GM23248 (cell line): ENCODE results near the gene MYBPH. TPM values are rescaled to one million over a fixed set of nuclear protein-coding genes. Genes with fewer than 3 reads are reported as not detected.

Source experiments
- DNase-seq: peaks from one replicate; pipeline ENCODE4 v3.0.0-alpha.2; 2015
- H2AFZ ChIP-seq: fragments of 200-600 bp; sonication (generic); 2 replicates; pipeline ENCODE4 v1.6.1; 2016; ENCODE audit warnings: antibody characterized with exemption
- H3F3A ChIP-seq: fragments of 200-600 bp; sonication (generic); 2 replicates; pipeline ENCODE4 v1.6.1; 2016; ENCODE audit warnings: mild to moderate bottlenecking, antibody characterized with exemption, mixed run types; ENCODE audit not compliant: insufficient read depth
- H3K27ac ChIP-seq: fragments of 200-600 bp; sonication (generic); 2 replicates; pipeline ENCODE4 v1.5.1; 2016; ENCODE audit warnings: mild to moderate bottlenecking
- H3K27me3 ChIP-seq: fragments of 200-600 bp; sonication (generic); replicated peaks from 2 replicates; pipeline ENCODE4 v1.6.1; 2016; ENCODE audit warnings: mild to moderate bottlenecking; ENCODE audit not compliant: insufficient read depth
- H3K36me3 ChIP-seq: fragments of 200-600 bp; sonication (generic); 2 replicates; pipeline ENCODE4 v1.6.1; 2016; ENCODE audit warnings: low read depth, mild to moderate bottlenecking
- H3K4me1 ChIP-seq: fragments of 200-600 bp; sonication (generic); 2 replicates; pipeline ENCODE4 v1.6.1; 2016; ENCODE audit warnings: mild to moderate bottlenecking; ENCODE audit not compliant: insufficient read depth
- H3K4me2 ChIP-seq: fragments of 200-600 bp; sonication (generic); one replicate; pipeline ENCODE4 v1.6.1; 2016; ENCODE audit warnings: mild to moderate bottlenecking; ENCODE audit not compliant: unreplicated experiment
- H3K4me3 ChIP-seq: fragments of 200-600 bp; sonication (generic); 2 replicates; pipeline ENCODE4 v1.5.1; 2016; ENCODE audit warnings: mild to moderate bottlenecking
- H3K79me2 ChIP-seq: fragments of 200-600 bp; sonication (generic); 2 replicates; pipeline ENCODE4 v1.6.1; 2016; ENCODE audit warnings: mild to moderate bottlenecking; ENCODE audit not compliant: insufficient read depth
- H3K9ac ChIP-seq: fragments of 200-600 bp; sonication (generic); 2 replicates; pipeline ENCODE4 v1.6.1; 2016; ENCODE audit warnings: mild to moderate bottlenecking
- H3K9me2 ChIP-seq: fragments of 200-600 bp; sonication (generic); 2 replicates; pipeline ENCODE4 v1.6.1; 2016; ENCODE audit warnings: mixed run types, mild to moderate bottlenecking, moderate library complexity; ENCODE audit not compliant: insufficient read depth
- H3K9me3 ChIP-seq: fragments of 200-600 bp; sonication (generic); one replicate; pipeline ENCODE4 v1.6.1; 2017; ENCODE audit warnings: low read depth
- H4K20me1 ChIP-seq: fragments of 200-600 bp; sonication (generic); 2 replicates; pipeline ENCODE4 v1.6.0; 2016; ENCODE audit not compliant: insufficient read depth
- EZH2 ChIP-seq: fragments of 200-600 bp; sonication (generic); IDR thresholded peaks from 2 replicates; pipeline ENCODE4 v1.6.1; 2018; ENCODE audit warnings: antibody characterized with exemption, mild to moderate bottlenecking; ENCODE audit not compliant: insufficient read depth, poor library complexity, severe bottlenecking
- EZH2phosphoT487 ChIP-seq: fragments of 200-600 bp; sonication (generic); IDR thresholded peaks from 2 replicates; pipeline ENCODE4 v1.6.1; 2018; ENCODE audit warnings: antibody characterized with exemption, moderate library complexity, mild to moderate bottlenecking, low read depth; ENCODE audit not compliant: insufficient read depth
- WGBS, 2 experiments: methylation state at CpG; one replicate each; pipeline ENCODE4 v1.1.6; 2015 to 2017; ENCODE audit warnings: low lambda C conversion rate in 2 of 2, low coverage in 1 of 2; ENCODE audit errors: missing lambda C conversion rate in 2 of 2; 5-methylcytosine and 5-hydroxymethylcytosine counted together
- in situ Hi-C: fragments of 300-500 bp; cut with MboI; formaldehyde crosslinking; loops from 2 replicates; pipeline ENCODE4 v1.15.0; 2020
- polyA plus RNA-seq: library from polyadenylated mRNA; unstranded; fragments of >200 nt; fragmentation: Nextera tagmentation; extraction: Ambion mirVana; gene quantifications from 2 replicates; pipeline ENCODE4 v1.2.1, GENCODE V29; 2016
- total RNA-seq: library from RNA; depleted of rRNA; stranded (reverse); fragments of >200 nt; shearing (Covaris generic); gene quantifications from 2 replicates; pipeline ENCODE4 v1.2.3, GENCODE V29; 2014; rRNA removed

MYBPH gene
- total and polyA plus RNA-seq, 2 experiments from 2014 or later = 0.11 to 0.34 TPM

DNA sequence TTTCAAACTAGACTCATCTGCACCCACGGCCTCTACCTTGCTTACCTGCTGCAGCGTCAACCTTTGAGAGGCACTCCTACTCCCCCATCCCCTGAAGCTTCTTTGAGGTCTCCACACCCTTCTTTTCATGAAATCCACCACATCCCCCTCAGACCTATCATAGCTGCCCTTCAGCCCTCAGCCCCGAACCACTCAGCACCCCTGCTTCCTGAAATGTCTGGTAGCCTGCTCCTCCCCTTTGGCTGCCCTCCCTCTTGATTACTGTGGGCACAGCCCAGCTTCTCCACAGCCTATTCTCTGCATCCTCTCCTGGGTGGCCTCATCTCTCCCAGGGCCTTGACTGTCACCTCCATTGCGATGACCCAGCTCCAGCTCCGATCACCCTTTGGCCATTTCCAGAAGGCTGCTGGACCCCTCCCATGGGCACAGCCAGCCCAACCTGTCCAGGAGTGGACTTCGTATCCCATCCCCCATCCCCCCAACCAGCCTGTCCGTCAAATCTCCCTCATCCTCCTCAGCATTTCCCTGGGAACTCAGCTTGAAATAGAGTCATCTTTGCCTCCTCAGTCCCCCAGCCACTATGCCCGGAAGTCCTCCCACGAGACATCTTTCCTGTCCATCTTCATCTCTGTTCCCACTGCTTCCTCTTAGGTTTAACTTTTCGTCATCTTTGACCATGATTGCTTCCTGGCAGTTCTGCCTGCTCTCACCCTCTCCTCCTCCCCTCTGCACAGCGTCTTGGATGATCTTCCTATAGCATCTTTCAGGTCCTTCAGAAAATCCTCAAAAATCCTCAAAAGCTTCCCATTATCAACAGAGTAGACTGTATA, 54.2 kb downstream of the MYBPH start:
- Histone ChIP-seq H3K27me3 (peaks cover 31% of the 10 kb centered on the region; the same call in 1 of the 2 replicates), H3K9me3 (no peaks in the 10 kb centered on the region), H3K79me2 (no peaks in the 10 kb centered on the region), H4K20me1 (no peaks in the 10 kb centered on the region), H3K36me3 (no peaks in the 10 kb centered on the region), H2AFZ (no peak overlapping the region), H3K9ac (no peak overlapping the region), H3K9me2 (no peaks in the 10 kb centered on the region), H3K27ac (no peak overlapping the region), H3K4me3 (no peak overlapping the region), H3K4me2 (no peak overlapping the region), H3K4me1 (peaks cover under 1% of the 10 kb centered on the region; the same call in 1 of the 2 replicates), H3F3A (peaks cover under 1% of the 10 kb centered on the region; the same call in 1 of the 2 replicates)
- WGBS, 2 experiments = 62 to 63% methylated on average over 11 of the region's 11 CpGs
- in situ Hi-C loops = no loop called here
- TF ChIP-seq EZH2 = no peak
- TF ChIP-seq EZH2phosphoT487 = no peak
- DNase-seq = no peak

- no peaks in the 10 kb centered on the region for H3K79me2 ChIP-seq
- H3K27me3 ChIP-seq = peaks cover 35% of the 10 kb centered on the region; the same call in 1 of the 2 replicates
- no peaks in the 10 kb centered on the region for H3K36me3 ChIP-seq
- in situ Hi-C loops = no loop called here
- WGBS, 2 experiments = 47 to 56% methylated on average over 7 of the region's 7 CpGs
- H2AFZ ChIP-seq = no peak overlapping the region
- no peaks in the 10 kb centered on the region for H3K9me2 ChIP-seq
- H3K9ac ChIP-seq = no peak overlapping the region
- no peak for TF ChIP-seq EZH2phosphoT487
- TF ChIP-seq EZH2 = no peak
- H3K27ac ChIP-seq = no peak overlapping the region
- H3F3A ChIP-seq = no peaks in the 10 kb centered on the region
- no peak overlapping the region for H3K4me2 ChIP-seq
- no peak for DNase-seq
- H4K20me1 ChIP-seq = no peaks in the 10 kb centered on the region
- no peaks in the 10 kb centered on the region; the same call in 1 of the 2 replicates for H3K4me1 ChIP-seq
- H3K9me3 ChIP-seq = no peaks in the 10 kb centered on the region
- H3K4me3 ChIP-seq = no peak overlapping the region
Measured at GRCh38 chr1:203120325-203121153, 55.1 kb downstream of the MYBPH start.

Other genes with a start within 250 kb of the MYBPH start
- 20.8 and 21.4 TPM in 2 replicates for gene KLHL12, start 248.6 kb downstream of the MYBPH start, total RNA-seq
- 20.4 and 22.0 TPM in 2 replicates for gene KLHL12, start 248.6 kb downstream of the MYBPH start, polyA plus RNA-seq
- gene ADIPOR1, start 217.5 kb downstream of the MYBPH start, total RNA-seq = 83.2 and 101 TPM in 2 replicates
- gene ADIPOR1, start 217.5 kb downstream of the MYBPH start, polyA plus RNA-seq = 110 and 111 TPM in 2 replicates
- 28.7 and 32.9 TPM in 2 replicates for gene CYB5R1, start 208.6 kb downstream of the MYBPH start, total RNA-seq
- 40.7 and 45.9 TPM in 2 replicates for gene CYB5R1, start 208.6 kb downstream of the MYBPH start, polyA plus RNA-seq
- 92.7 and 111 TPM in 2 replicates for gene TMEM183A, start 168.5 kb downstream of the MYBPH start, total RNA-seq
- gene TMEM183A, start 168.5 kb downstream of the MYBPH start, polyA plus RNA-seq = 57.3 TPM in 2 replicates
- 13.6 and 16.1 TPM in 2 replicates for gene PPFIA4, start 149.3 kb downstream of the MYBPH start, total RNA-seq
- gene PPFIA4, start 149.3 kb downstream of the MYBPH start, polyA plus RNA-seq = 3.2 and 4.9 TPM in 2 replicates
- not detected in 2 replicates for gene MYOG, start 89.8 kb downstream of the MYBPH start, total RNA-seq
- gene MYOG, start 89.8 kb downstream of the MYBPH start, polyA plus RNA-seq = not detected in 2 replicates
- gene ADORA1, start 48.1 kb downstream of the MYBPH start, total RNA-seq = 0.89 and 5.8 TPM in 2 replicates
- gene ADORA1, start 48.1 kb downstream of the MYBPH start, polyA plus RNA-seq = 2.2 and 3.3 TPM in 2 replicates
- gene CHI3L1, start 10.9 kb upstream of the MYBPH start, total RNA-seq = 0.22 and 0.63 TPM in 2 replicates
- gene CHI3L1, start 10.9 kb upstream of the MYBPH start, polyA plus RNA-seq = 0.23 TPM in 1 of 2 replicates, not detected in the other
- not detected in 2 replicates for gene CHIT1, start 53.8 kb upstream of the MYBPH start, total RNA-seq
- not detected in 2 replicates for gene CHIT1, start 53.8 kb upstream of the MYBPH start, polyA plus RNA-seq
- gene BTG2, start 129.7 kb upstream of the MYBPH start, total RNA-seq = 5.0 and 7.8 TPM in 2 replicates
- gene BTG2, start 129.7 kb upstream of the MYBPH start, polyA plus RNA-seq = 7.5 and 7.9 TPM in 2 replicates
- gene FMOD, start 175.3 kb upstream of the MYBPH start, total RNA-seq = 12.1 and 14.6 TPM in 2 replicates
- gene FMOD, start 175.3 kb upstream of the MYBPH start, polyA plus RNA-seq = 11.2 and 11.4 TPM in 2 replicates